LNCaP clone FGC (cell line): ENCODE data around the gene NOTUM.

Experiments
- DNase-seq: peaks from one replicate; pipeline ENCODE4 v3.0.0-alpha.2; 2011; ENCODE audit warnings: low read depth
- H3K4me3 ChIP-seq: 2 replicates; pipeline ENCODE4 v1.5.1; 2011; ENCODE audit warnings: mild to moderate bottlenecking, low read depth, low read length, control low read depth
- CTCF ChIP-seq: IDR thresholded peaks from 2 replicates; pipeline ENCODE4 v1.5.1; 2012; ENCODE audit warnings: mild to moderate bottlenecking; ENCODE audit not compliant: control insufficient read depth, insufficient read depth; ENCODE audit errors: extremely low read depth

Gene NOTUM

GRCh38 chr17:81917565-81918332 is 43.2 kb downstream of the NOTUM start, which contains the start of gene SIRT7:
TSS of gene SIRT7 (minus strand) at chr17:81918176. CDS start at chr17:81918131, 45 bp downstream.
- TF ChIP-seq CTCF, result no peak
- no peak for DNase-seq
- peak within 1 kb of the TSS; percentile 63 for H3K4me3 ChIP-seq

GRCh38 chr17:81916234-81917001 is 44.6 kb downstream of the NOTUM start:
- no peak for DNase-seq
- peak overlapping the region; percentile 63 for H3K4me3 ChIP-seq
- TF ChIP-seq CTCF, result no peak

- no peak for DNase-seq
- no peak for TF ChIP-seq CTCF
- H3K4me3 ChIP-seq, result no peak overlapping the region
Observed at GRCh38 chr17:81915331-81915730, 45.7 kb downstream of the NOTUM start.

GRCh38 chr17:81914103-81914850 is 46.7 kb downstream of the NOTUM start:
- TF ChIP-seq CTCF, result no peak
- no peak for DNase-seq
- H3K4me3 ChIP-seq, result no peak overlapping the region

- H3K4me3 ChIP-seq, result no peak overlapping the region
- DNase-seq, result no peak
- no peak for TF ChIP-seq CTCF
Observed at GRCh38 chr17:81913394-81914102, 47.4 kb downstream of the NOTUM start.
